HEK293 (cell line): ENCODE measurements around the gene CCDC187.

ENCODE experiments used
- HOXA7 ChIP-seq: sonication (generic); formaldehyde crosslinking; IDR thresholded peaks from 2 replicates; pipeline ENCODE4 v1.8.1; 2022; ENCODE audit warnings: missing genetic modification reagents, borderline replicate concordance
- KLF7 ChIP-seq: fragments of 450-650 bp; formaldehyde crosslinking; IDR thresholded peaks from 2 replicates; pipeline ENCODE4 v1.5.1; 2016; ENCODE audit warnings: missing biosample characterization, missing genetic modification characterization, borderline replicate concordance
- ZNF114 ChIP-seq: fragments of 450-650 bp; formaldehyde crosslinking; IDR thresholded peaks from 2 replicates; pipeline ENCODE4 v1.5.0; 2017; ENCODE audit warnings: missing biosample characterization, missing genetic modification characterization

DNA sequence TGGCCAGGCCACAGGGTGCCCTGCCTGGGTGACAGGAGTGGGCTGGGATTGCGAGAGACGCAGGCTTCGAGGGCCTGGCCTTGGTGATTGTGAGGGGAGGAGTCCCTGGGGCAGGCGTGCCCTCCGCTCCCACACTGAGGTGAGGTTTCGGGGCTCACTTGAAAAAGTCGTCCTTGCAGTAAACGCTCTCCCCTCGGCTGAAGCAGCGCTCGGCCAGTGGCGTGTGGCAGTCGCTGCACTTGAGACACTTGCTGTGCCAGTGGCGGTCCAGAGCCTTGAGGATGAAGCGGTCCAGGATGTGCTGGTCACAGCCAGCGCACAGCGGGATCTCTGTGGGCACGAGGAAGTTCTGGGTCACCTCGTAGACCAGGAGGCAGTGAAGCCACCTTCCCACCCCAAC is 103.5 kb downstream of the CCDC187 start:
- no peak for TF ChIP-seq HOXA7 (CRISPR knock-in tag)
- TF ChIP-seq KLF7 (tag by site-specific recombination), result no peak
- TF ChIP-seq ZNF114 (tag by site-specific recombination), result no peak
